GM12873 (cell line): ENCODE measurements around the gene UBALD1.

Source experiments
- TF ChIP-seq, protein P1 (sequence below): IDR thresholded peaks from 2 replicates; pipeline ENCODE4 v1.5.1; 2012; ENCODE audit warnings: low read depth, mild to moderate bottlenecking, moderate library complexity, low read length, control low read depth; ENCODE audit not compliant: insufficient read depth; ENCODE audit errors: missing control alignments

The UBALD1 gene

GRCh38 chr16:4631444-4631843 is 16.8 kb upstream of the UBALD1 start:
- TF ChIP-seq, protein P1, sequence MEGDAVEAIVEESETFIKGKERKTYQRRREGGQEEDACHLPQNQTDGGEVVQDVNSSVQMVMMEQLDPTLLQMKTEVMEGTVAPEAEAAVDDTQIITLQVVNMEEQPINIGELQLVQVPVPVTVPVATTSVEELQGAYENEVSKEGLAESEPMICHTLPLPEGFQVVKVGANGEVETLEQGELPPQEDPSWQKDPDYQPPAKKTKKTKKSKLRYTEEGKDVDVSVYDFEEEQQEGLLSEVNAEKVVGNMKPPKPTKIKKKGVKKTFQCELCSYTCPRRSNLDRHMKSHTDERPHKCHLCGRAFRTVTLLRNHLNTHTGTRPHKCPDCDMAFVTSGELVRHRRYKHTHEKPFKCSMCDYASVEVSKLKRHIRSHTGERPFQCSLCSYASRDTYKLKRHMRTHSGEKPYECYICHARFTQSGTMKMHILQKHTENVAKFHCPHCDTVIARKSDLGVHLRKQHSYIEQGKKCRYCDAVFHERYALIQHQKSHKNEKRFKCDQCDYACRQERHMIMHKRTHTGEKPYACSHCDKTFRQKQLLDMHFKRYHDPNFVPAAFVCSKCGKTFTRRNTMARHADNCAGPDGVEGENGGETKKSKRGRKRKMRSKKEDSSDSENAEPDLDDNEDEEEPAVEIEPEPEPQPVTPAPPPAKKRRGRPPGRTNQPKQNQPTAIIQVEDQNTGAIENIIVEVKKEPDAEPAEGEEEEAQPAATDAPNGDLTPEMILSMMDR = no peak

- TF ChIP-seq, protein P1 = no peak
Observed at GRCh38 chr16:4628283-4628682, 13.6 kb upstream of the UBALD1 start.

DNA sequence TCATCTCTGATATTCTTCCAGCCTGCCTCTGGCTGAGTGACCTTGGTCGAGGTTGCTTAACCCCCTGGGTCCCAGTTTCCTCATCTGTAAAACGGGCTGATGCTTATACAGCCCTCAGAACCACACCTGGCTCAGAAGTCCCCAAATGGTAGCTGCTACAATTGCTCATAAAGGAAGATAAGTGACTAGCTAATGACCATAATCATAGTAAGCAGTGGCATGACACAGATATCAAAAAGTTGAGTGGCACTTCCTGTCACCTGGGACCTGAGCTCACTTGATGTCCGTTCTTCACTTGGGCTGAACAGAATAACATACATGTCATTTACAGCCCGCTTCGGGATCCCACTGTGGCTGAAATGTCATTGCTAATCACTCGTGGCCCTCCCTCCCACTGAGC is 11.7 kb upstream of the UBALD1 start:
- TF ChIP-seq, protein P1 = no peak

GRCh38 chr16:4625560-4626159 is 11.0 kb upstream of the UBALD1 start:
- TF ChIP-seq, protein P1 = no peak

GRCh38 chr16:4624827-4625559 is 10.3 kb upstream of the UBALD1 start:
- TF ChIP-seq, protein P1 = no peak

GRCh38 chr16:4624015-4624826 is 9.5 kb upstream of the UBALD1 start, which contains the start of gene MGRN1:
TSS of gene MGRN1 (plus strand) at chr16:4624826. CDS start at chr16:4624961, 135 bp downstream.
- TF ChIP-seq, protein P1 = peak; percentile 96

DNA sequence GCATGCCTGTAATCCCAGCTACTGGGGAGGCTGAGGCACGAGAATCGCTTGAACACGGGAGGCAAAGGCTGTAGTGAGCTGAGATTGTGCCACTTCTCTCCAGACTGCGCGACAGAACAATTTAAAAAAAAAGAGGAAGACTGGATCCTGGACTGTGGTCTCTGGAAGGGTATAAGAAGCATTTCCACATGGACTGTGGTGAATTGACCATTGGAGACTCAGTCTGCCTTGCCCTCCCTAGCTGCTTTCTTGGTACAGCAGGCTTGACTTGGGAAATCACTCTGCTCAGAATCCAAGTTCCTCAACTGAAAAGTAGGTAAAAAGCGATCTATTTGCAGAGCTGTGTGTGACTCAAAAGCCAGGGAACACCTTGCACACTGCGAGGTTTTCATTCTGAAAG is 8.9 kb upstream of the UBALD1 start:
- TF ChIP-seq, protein P1 = no peak
